ENCODE measurements around the gene CROCC2. TPM values are rescaled to one million over a fixed set of nuclear protein-coding genes. Genes with fewer than 3 reads are reported as not detected.

Gene CROCC2
- total and polyA plus RNA-seq, 2 donors, result 0.08 TPM; not detected in 1

- WGBS, result 96% methylated on average over 20 of the region's 20 CpGs
Observed at GRCh38 chr2:241019441-241020139, 113.5 kb downstream of the CROCC2 start.

GRCh38 chr2:241020201-241020600 is 114.1 kb downstream of the CROCC2 start:
- Histone ChIP-seq H3K36me3 (ENCODE audit: insufficient read depth) (no peaks in the 10 kb centered on the region), H3K4me1 (ENCODE audit: insufficient read depth) (no peaks in the 10 kb centered on the region), H3K27ac (ENCODE audit: low read depth) (no peak overlapping the region), H3K4me3 (ENCODE audit: low read depth, low read length) (no peak overlapping the region)
- WGBS, result 96% methylated on average over 10 of the region's 10 CpGs
- no peak for DNase-seq (ENCODE audit: extremely low spot score)

More at GRCh38 chr2:241019441-241020139, 113.5 kb downstream of the CROCC2 start:
- no peak for DNase-seq (ENCODE audit: extremely low spot score)
- H3K4me3 ChIP-seq (ENCODE audit: low read depth, low read length), result no peak overlapping the region
- no peak overlapping the region for H3K27ac ChIP-seq (ENCODE audit: low read depth)
- no peaks in the 10 kb centered on the region for H3K4me1 ChIP-seq (ENCODE audit: insufficient read depth)
- H3K36me3 ChIP-seq (ENCODE audit: insufficient read depth), result no peaks in the 10 kb centered on the region

- H3K36me3 ChIP-seq (ENCODE audit: insufficient read depth), result no peaks in the 10 kb centered on the region
Observed at GRCh38 chr2:241020629-241021190, 114.6 kb downstream of the CROCC2 start.

GRCh38 chr2:241025639-241026038 is 119.5 kb downstream of the CROCC2 start:
- no peak for DNase-seq (ENCODE audit: extremely low spot score)
- Histone ChIP-seq H3K27ac (ENCODE audit: low read depth) (no peak overlapping the region), H3K36me3 (ENCODE audit: insufficient read depth) (no peaks in the 10 kb centered on the region), H3K4me3 (ENCODE audit: low read depth, low read length) (no peak overlapping the region), H3K4me1 (ENCODE audit: insufficient read depth) (no peaks in the 10 kb centered on the region)
- 63% methylated on average over 1 of the region's 1 CpG for WGBS

More at GRCh38 chr2:241020629-241021190, 114.6 kb downstream of the CROCC2 start:
- H3K27ac ChIP-seq (ENCODE audit: low read depth), result no peak overlapping the region
- H3K4me1 ChIP-seq (ENCODE audit: insufficient read depth), result no peaks in the 10 kb centered on the region
- whole genome bisulfite sequencing, result 87% methylated on average over 8 of the region's 8 CpGs
- no peak for DNase-seq (ENCODE audit: extremely low spot score)
- no peak overlapping the region for H3K4me3 ChIP-seq (ENCODE audit: low read depth, low read length)

GRCh38 chr2:241029599-241030332 is 123.6 kb downstream of the CROCC2 start:
- no peak for DNase-seq (ENCODE audit: extremely low spot score)
- Histone ChIP-seq H3K36me3 (ENCODE audit: insufficient read depth) (no peaks in the 10 kb centered on the region), H3K4me1 (ENCODE audit: insufficient read depth) (no peaks in the 10 kb centered on the region), H3K27ac (ENCODE audit: low read depth) (no peak overlapping the region), H3K4me3 (ENCODE audit: low read depth, low read length) (no peak overlapping the region)
- WGBS, result 84% methylated on average over 17 of the region's 17 CpGs

GRCh38 chr2:241030333-241030680 is 124.2 kb downstream of the CROCC2 start:
- no peak overlapping the region for H3K4me3 ChIP-seq (ENCODE audit: low read depth, low read length)
- DNase-seq (ENCODE audit: extremely low spot score), result no peak
- H3K4me1 ChIP-seq (ENCODE audit: insufficient read depth), result no peaks in the 10 kb centered on the region
- H3K36me3 ChIP-seq (ENCODE audit: insufficient read depth), result no peaks in the 10 kb centered on the region
- H3K27ac ChIP-seq (ENCODE audit: low read depth), result no peak overlapping the region
- WGBS, result 96% methylated on average over 15 of the region's 15 CpGs

GRCh38 chr2:241030883-241031282 is 124.7 kb downstream of the CROCC2 start:
- 92% methylated on average over 7 of the region's 7 CpGs for WGBS
- Histone ChIP-seq H3K4me1 (ENCODE audit: insufficient read depth) (no peaks in the 10 kb centered on the region), H3K36me3 (ENCODE audit: insufficient read depth) (no peaks in the 10 kb centered on the region), H3K4me3 (ENCODE audit: low read depth, low read length) (no peak overlapping the region), H3K27ac (ENCODE audit: low read depth) (no peak overlapping the region)
- DNase-seq (ENCODE audit: extremely low spot score), result no peak

GRCh38 chr2:241031436-241032165 is 125.5 kb downstream of the CROCC2 start:
- Histone ChIP-seq H3K27ac (ENCODE audit: low read depth) (no peak overlapping the region), H3K36me3 (ENCODE audit: insufficient read depth) (no peaks in the 10 kb centered on the region), H3K4me3 (ENCODE audit: low read depth, low read length) (no peak overlapping the region), H3K4me1 (ENCODE audit: insufficient read depth) (no peaks in the 10 kb centered on the region)
- no peak for DNase-seq (ENCODE audit: extremely low spot score)
- WGBS, result 87% methylated on average over 20 of the region's 20 CpGs

GRCh38 chr2:241033336-241033987 is 127.3 kb downstream of the CROCC2 start:
- no peak for DNase-seq (ENCODE audit: extremely low spot score)
- WGBS, result 84% methylated on average over 17 of the region's 17 CpGs
- Histone ChIP-seq H3K27ac (ENCODE audit: low read depth) (no peak overlapping the region), H3K4me3 (ENCODE audit: low read depth, low read length) (no peak overlapping the region), H3K36me3 (ENCODE audit: insufficient read depth) (no peaks in the 10 kb centered on the region), H3K4me1 (ENCODE audit: insufficient read depth) (no peaks in the 10 kb centered on the region)

- no peak for DNase-seq (ENCODE audit: extremely low spot score)
- no peak overlapping the region for H3K27ac ChIP-seq (ENCODE audit: low read depth)
- no peaks in the 10 kb centered on the region for H3K4me1 ChIP-seq (ENCODE audit: insufficient read depth)
- 80% methylated on average over 7 of the region's 7 CpGs for WGBS
- H3K36me3 ChIP-seq (ENCODE audit: insufficient read depth), result no peaks in the 10 kb centered on the region
- no peak overlapping the region for H3K4me3 ChIP-seq (ENCODE audit: low read depth, low read length)
Observed at GRCh38 chr2:241033994-241034393, 127.9 kb downstream of the CROCC2 start.

GRCh38 chr2:241034490-241035141 is 128.5 kb downstream of the CROCC2 start:
- WGBS, result 91% methylated on average over 22 of the region's 22 CpGs
- H3K4me3 ChIP-seq (ENCODE audit: low read depth, low read length), result no peak overlapping the region
- no peak for DNase-seq (ENCODE audit: extremely low spot score)
- no peak overlapping the region for H3K27ac ChIP-seq (ENCODE audit: low read depth)
- H3K36me3 ChIP-seq (ENCODE audit: insufficient read depth), result no peaks in the 10 kb centered on the region
- no peaks in the 10 kb centered on the region for H3K4me1 ChIP-seq (ENCODE audit: insufficient read depth)

GRCh38 chr2:241035142-241035817 is 129.1 kb downstream of the CROCC2 start:
- DNase-seq (ENCODE audit: extremely low spot score), result no peak
- Histone ChIP-seq H3K27ac (ENCODE audit: low read depth) (no peak overlapping the region), H3K4me1 (ENCODE audit: insufficient read depth) (no peaks in the 10 kb centered on the region), H3K36me3 (ENCODE audit: insufficient read depth) (no peaks in the 10 kb centered on the region), H3K4me3 (ENCODE audit: low read depth, low read length) (no peak overlapping the region)
- WGBS, result 30% methylated on average over 31 of the region's 31 CpGs
